CD4-positive, alpha-beta T cell treated with Interleukin-10 for 1 hour (primary cell): ENCODE measurements around the gene CLASRP.
"Not testable (repeated sequence)": the region's sequence is repeated elsewhere in the genome, so short reads cannot be mapped to it uniquely, and the experiment has no call there.

ENCODE experiments used
- DNase-seq: peaks from one replicate; pipeline ENCODE4 v3.0.0-alpha.2; 2020

The CLASRP gene

DNA sequence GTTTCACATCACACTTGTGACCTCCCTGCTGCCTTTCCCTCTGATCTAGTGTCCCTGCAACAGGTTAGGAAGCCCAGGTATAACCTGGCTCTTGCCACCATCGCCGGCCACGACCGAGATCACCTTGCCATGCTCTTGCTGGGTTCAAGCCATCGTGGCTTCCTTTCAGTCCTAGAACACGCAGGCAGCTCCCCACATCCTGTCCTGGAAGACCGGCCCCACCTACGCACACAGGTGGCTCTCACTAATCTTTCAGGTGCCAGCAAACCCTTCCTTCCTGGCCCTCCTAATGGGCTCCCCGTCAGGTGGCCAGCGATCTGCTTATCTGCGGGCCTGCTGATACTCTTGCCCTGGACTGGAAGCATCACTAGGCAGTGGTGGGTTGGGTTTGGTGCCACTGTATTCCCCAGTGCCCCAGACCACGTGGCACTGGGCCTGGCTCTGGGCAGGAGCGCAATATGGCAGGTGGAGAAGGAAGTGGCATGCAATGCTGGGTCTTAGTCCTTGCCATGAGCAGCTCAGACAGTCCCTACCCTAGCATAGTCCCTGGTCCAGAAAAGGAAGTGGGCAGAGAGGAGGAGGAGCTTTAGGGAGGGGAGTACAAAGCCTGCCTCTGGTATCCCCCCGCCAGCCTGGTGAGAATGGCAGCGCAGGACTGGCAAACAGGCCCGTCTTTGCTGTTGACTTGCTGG is 66.0 kb downstream of the CLASRP start:
- peak; percentile 11 for DNase-seq

DNA sequence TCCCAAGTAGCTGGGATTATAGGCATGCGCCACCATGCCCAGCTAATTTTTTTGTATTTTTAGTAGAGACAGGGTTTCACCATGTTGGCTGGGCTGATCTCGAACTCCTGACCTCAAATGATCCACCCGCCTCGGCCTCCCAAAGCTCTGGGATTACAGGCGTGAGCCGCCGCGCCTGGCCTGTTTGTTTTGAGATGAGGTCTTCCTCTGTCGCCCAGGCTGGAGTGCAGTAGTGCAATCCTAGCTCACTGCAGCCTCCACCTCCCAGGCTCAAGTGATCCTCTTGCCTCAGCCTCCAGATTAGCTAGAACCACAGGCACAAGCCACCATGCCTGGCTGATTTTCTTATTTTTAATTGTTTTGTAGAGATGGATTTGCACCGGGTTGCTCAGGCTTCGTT is 67.5 kb downstream of the CLASRP start:
- not testable (repeated sequence) for DNase-seq

DNA sequence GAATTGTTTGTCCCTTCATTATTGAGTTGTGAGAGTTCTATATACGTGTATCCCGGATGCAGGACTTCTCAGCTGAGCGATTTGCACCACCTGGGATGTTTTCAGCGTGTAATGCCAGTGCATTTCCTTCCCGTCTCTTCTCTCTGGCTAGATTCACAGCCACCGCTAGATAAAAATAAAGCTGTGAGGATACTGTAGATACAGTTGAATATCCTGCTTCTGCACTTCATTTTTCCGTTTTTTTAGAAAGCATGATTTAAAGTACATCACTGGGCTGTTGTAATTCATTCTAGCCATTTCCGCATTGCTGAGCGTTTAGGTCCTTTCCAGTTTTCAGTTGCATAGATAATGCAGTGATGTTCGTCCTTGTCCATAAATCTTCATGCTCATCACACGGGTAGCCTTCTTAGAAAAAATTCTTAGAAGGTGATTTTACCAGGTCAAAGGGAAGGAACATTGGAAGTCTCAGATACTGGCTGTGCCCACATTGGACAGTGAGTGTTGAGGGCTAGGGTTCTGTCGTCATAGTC is 68.8 kb downstream of the CLASRP start:
- DNase-seq = no peak

DNA sequence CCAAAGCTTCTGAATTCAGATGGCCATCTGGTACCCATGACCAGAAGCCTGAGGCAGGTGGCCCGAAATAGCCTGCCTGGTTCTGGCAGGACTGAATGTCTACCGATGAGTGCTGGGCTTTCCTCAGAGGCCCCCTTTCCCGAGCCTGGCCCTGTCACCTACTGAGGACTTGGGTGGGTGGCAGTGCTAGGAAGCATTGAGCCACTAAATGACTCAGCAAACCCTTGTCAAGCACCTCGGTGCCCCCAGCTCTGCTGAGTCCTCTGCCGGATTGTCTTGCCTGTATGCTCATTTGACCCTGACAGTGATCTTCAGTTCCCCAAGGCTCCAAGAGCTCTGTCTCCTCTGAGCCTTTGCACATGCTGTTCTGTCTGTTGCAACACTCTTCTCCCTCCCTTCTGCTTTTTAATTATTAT is 72.0 kb downstream of the CLASRP start:
- DNase-seq = no peak

DNA sequence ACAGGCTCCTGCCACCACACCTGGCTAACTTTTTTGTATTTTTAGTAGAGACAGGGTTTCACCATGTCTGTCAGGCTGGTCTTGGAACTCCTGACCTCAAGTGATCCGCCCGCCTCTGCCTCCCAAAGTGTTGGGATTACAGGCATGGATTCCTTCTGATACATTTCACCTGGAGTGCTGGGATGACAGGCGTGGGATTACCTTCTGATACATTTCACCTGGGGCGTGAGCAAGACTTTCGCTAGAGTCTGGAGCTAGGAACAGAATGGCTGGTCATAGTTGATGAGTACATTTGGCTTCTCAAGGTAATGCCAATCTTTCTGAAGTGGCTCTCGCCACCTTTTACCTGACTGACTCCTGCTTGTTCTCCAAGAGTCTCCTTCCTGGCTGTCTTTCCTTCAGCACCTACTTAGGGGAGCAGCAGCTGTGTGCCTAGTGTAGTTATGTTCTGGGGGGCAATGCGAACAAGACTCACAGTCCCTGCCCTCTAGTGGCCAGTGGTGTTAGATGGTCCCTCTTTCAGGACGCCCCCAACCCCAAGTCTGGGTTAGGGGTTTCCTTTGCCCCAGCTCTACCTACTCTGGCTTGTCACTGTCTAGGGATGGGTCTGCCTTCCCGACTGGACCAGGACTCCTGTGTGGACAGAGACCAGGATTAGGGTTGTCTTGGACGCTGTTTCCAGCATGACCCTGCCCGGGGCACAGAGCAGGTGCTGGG is 73.4 kb downstream of the CLASRP start:
- DNase-seq = no peak

DNA sequence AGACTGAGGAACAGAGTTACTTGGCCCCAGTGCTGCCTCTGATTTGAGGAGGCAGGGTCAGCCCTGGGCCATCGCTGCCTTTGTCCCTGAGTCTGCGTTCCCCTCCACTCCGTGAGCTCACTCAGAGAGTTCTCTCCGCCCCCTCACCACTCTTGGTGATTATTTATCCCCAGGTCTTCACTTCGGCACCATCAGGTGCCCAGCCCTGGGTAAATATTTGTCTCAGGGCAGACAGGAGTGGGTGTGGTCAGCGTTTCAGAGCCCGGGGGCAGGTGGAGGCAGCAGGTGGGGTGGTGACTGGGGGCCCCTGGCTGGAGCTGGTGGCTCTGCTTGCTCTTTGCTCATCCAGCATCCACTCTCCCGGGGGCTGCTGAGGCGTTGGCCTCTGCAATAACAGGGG is 74.8 kb downstream of the CLASRP start:
- no peak for DNase-seq

DNA sequence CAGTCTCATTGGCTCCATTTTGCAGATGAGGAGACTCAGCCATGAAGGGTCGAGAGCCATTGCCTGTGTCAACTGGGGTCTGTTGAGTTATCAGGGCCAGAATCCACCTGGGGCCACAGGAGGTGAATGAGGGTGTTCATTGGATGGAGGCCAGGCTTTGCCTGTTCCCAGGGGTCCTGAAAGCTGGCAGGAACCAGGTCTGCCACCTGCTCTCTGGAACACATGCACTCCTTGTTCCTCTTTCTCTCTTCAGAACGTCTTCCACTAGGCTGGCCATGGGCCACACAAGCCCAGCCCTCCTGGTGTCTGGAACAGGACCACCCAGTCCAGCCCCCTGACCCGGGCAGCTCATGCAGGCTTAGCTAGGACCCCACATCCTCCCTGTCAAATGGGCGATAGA is 75.3 kb downstream of the CLASRP start:
- no peak for DNase-seq

DNA sequence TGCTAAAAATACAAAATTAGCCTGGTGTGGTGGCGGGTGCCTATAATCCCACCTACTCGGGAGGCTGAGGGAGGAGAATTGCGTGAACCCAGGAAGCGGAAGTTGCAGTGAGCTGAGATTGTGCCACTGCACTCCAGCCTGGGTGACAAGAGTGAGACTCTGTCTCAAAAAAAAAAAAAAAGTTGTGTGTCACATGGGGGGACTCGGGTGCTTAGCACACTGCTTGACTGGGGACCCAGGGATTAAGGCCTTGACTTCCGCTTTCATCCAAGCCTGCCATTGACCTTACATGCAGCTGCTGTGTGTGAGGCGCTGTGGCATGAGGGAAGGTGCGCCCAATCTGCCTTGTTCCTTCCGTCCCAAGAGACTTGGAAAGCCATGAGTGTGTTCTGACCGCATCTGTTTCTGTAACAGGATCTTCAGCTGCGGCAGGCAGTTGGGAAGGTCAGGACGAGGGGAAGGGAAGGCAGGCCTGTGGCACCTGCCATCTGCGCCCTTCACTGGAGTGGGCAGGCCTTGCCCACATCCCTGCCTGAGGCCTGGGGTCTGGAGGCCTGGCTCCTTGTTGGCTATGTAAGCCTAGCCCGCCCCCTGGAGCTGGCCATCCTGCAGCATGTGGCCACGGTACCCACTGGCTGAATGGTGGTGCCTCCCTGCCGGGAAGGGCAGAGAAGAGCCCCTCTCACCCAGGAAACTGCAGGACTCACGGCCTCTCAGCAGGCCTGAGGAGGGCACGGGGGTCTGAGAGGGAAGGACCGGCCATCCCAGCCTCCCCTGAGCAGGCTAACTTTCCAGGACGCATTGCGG is 77.2 kb downstream of the CLASRP start:
- DNase-seq = no peak

DNA sequence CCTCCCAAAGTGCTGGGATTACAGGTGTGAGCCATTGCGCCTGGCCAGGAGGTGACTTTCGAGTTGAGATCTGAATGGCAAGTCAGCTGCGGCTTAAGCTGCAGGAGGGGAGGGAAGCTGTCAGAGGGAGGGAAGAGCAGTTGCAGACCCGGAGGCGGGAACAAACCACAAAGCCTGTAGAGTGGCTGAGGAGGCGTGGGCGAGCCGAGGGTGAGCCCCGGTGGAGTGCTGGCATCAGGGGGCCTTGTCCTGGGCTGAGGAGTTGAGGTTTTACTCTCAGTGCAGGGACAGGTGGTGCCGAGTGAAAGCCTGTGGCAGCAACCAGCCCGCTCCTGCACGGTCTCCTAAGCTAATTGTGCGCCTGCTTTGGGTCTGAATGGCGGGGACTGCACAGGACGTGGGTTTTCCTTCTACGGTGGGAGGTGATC is 78.3 kb downstream of the CLASRP start:
- DNase-seq = peak; percentile 35

DNA sequence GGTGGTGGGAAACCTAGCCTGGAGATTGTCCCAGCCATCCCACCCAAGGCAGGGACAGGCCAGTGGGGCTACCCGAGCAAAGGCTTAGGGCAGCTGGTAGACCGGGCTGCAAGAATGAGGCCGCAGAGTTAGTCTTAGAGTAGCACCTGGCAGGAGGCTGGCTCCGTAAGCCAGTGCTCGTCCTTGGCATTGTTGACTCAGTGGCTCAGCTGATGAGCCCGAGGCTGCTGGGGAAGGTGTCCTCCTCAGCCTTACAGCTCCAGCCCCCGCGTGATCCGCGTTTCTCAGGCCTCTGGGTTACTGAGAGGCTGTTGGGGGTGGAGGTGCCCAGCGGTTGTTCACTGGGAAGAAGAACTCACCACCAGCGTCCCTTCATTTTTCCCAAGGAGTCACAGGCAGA is 78.8 kb downstream of the CLASRP start:
- DNase-seq = no peak

DNA sequence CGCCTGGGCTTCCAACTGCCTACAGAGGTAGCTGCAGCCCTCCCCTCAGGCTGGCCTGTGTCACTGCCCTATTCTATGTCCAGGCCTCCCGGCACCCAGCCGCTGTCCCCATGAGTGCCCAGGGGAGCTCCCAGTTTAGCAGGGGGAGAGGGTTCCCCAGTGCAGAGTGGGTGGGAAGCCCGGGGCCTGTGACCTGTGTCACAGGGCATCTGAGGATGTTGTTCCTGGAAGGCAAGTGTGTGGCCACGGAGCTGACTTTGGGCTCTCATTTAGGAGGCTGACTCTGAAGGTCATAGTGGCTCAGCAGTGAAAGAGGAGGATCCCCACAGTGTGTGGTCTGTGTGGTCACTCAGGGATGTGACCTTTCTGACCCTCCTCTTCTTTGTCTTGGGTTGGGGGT is 79.3 kb downstream of the CLASRP start:
- DNase-seq = no peak

DNA sequence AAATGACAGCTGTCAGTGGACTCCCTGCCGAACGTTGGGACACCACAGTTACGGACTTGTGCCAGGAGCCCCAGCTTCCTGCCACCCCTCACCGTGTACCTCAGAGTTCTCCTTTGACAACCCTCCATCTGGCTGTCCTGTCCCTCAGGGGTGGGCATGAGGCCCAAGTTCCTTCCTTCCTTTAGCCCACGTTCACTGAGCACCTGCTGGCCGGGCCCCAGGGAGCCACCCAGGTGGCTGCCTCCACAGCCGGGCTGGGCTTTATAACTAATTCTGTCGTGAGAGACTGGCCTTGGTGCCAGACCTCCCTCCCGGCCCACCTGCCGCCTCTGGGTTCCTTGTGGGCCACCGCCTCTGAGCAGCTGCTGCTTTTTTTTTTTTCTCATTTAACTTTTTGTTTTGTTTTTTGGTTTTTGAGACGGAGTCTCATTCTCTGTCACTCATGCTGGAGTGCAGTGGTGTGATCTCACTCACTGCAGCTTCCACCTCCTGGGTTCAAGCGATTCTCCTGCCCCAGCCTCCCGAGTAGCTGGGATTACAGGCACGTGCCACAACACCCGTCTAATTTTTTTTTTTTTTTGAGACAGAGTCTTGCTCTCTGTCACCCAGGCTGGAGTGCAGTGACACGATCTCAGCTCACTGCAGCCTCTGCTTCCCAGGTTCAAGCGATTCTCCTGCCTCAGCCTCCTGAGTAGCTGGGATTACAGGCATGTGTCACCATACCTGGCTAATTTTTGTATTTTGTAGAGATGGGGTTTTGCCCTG is 79.9 kb downstream of the CLASRP start:
- DNase-seq = not testable (repeated sequence)

DNA sequence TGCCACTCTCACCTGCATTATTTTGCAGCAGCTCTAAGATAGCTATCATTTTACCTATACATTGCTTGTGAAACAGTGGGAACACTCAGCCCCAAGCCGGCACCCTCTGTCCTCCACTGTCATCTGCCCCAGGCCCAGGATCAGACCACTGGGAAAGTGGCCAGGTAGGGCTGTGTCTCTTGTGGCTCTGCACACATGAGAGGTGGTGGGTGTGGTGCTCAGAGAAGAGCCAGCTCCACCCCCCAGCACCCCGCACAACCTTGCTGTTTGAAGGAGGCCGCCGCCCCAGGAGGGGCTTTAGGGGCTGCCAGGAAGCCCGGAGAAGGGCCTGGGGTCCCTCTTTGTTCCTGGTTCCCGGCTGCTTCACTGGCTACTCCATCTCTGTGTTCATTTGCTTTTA is 80.7 kb downstream of the CLASRP start:
- DNase-seq = no peak
